CD14-positive monocyte (primary cell): Measurements from ENCODE around the gene APIP. TPM values are rescaled to one million over a fixed set of nuclear protein-coding genes. Genes with fewer than 3 reads are reported as not detected.

Experiments used
- DNase-seq, 3 donors: peaks; one replicate each; pipeline ENCODE4 v3.0.0-alpha.2; 2011 to 2022
- H2AFZ ChIP-seq: 2 replicates; pipeline ENCODE4 v1.6.0; 2012; ENCODE audit warnings: mild to moderate bottlenecking, low read depth, low read length, inconsistent platforms; ENCODE audit not compliant: insufficient read depth, poor library complexity, severe bottlenecking
- H3K27ac ChIP-seq, 2 donors: 1 replicate in 1 of 2; 2 replicates in 1 of 2; pipeline ENCODE4 v1.5.1; 2012 to 2013; ENCODE audit warnings: low read length in 2 of 2, control low read depth in 1 of 2, inconsistent platforms in 1 of 2, low read depth in 1 of 2, mild to moderate bottlenecking in 1 of 2
- H3K27me3 ChIP-seq, 2 donors: one replicate each; pipeline versions ENCODE4 v1.6.0 to v1.6.1; 2011 to 2013; ENCODE audit warnings: low read length in 2 of 2; ENCODE audit not compliant: control insufficient read depth in 2 of 2, insufficient read depth in 2 of 2
- H3K36me3 ChIP-seq, 2 donors: replicated peaks in 1 of 2; 1 replicate in 1 of 2; 2 replicates in 1 of 2; pipeline versions ENCODE4 v1.5.1 to v1.6.1; 2012 to 2013; ENCODE audit warnings: low read length in 2 of 2, control low read depth in 1 of 2, inconsistent platforms in 1 of 2, mild to moderate bottlenecking in 1 of 2; ENCODE audit not compliant: insufficient read depth in 2 of 2, control insufficient read depth in 1 of 2
- H3K4me1 ChIP-seq, 2 donors: 1 replicate in 1 of 2; 2 replicates in 1 of 2; pipeline versions ENCODE4 v1.5.1 to v1.6.1; 2012 to 2013; ENCODE audit warnings: low read length in 2 of 2, control low read depth in 1 of 2, inconsistent platforms in 1 of 2, mild to moderate bottlenecking in 1 of 2, moderate library complexity in 1 of 2; ENCODE audit not compliant: insufficient read depth in 2 of 2, control insufficient read depth in 1 of 2
- H3K4me2 ChIP-seq: replicated peaks from 2 replicates; pipeline ENCODE3; 2012; ENCODE audit warnings: low read length, moderate library complexity, mild to moderate bottlenecking; ENCODE audit not compliant: poor library complexity, severe bottlenecking; ENCODE audit errors: extremely low read depth
- H3K4me3 ChIP-seq, 3 experiments: fragments of 200-600 bp in 1 of 3; sonication (generic) in 1 of 3; replicated peaks in 1 of 3; 1 replicate in 2 of 3; 2 replicates in 1 of 3; pipeline ENCODE4 v1.5.1; 2011 to 2013; ENCODE audit warnings: low read length in 3 of 3, mild to moderate bottlenecking in 3 of 3, control low read depth in 2 of 3, low read depth in 2 of 3, inconsistent platforms in 1 of 3, moderate library complexity in 1 of 3
- H3K79me2 ChIP-seq: 2 replicates; pipeline ENCODE4 v1.6.0; 2012; ENCODE audit warnings: mild to moderate bottlenecking, control low read depth, inconsistent platforms, low read length, moderate library complexity; ENCODE audit not compliant: insufficient read depth
- H3K9ac ChIP-seq: 2 replicates; pipeline ENCODE4 v1.6.0; 2017; ENCODE audit warnings: low read length, mild to moderate bottlenecking; ENCODE audit not compliant: insufficient read depth, poor library complexity, severe bottlenecking
- H3K9me3 ChIP-seq, 2 donors: replicated peaks in 1 of 2; 1 replicate in 1 of 2; 2 replicates in 1 of 2; pipeline versions ENCODE4 v1.5.1 to v1.6.1; 2012 to 2013; ENCODE audit warnings: low read length in 2 of 2, control low read depth in 1 of 2; ENCODE audit not compliant: control insufficient read depth in 1 of 2, insufficient read depth in 1 of 2
- H4K20me1 ChIP-seq: 2 replicates; pipeline ENCODE4 v1.6.0; 2012; ENCODE audit warnings: mild to moderate bottlenecking, low read length, control low read depth, moderate library complexity; ENCODE audit not compliant: insufficient read depth
- H3K27ac Mint-ChIP-seq, 7 donors: one replicate each; pipeline ENCODE4 v1.8.0; 2020; ENCODE audit warnings: mild to moderate bottlenecking in 7 of 7, mixed read lengths in 7 of 7, moderate library complexity in 6 of 7, inconsistent platforms in 2 of 7
- H3K27me3 Mint-ChIP-seq, 3 donors: one replicate each; pipeline ENCODE4 v1.8.0; 2021 to 2022; ENCODE audit warnings: low read depth in 3 of 3, mild to moderate bottlenecking in 3 of 3, mixed read lengths in 3 of 3, moderate library complexity in 3 of 3, inconsistent platforms in 1 of 3
- H3K36me3 Mint-ChIP-seq, 2 donors: one replicate each; pipeline ENCODE4 v1.8.0; 2020; ENCODE audit warnings: mixed read lengths in 2 of 2, inconsistent platforms in 1 of 2, mild to moderate bottlenecking in 1 of 2
- H3K4me1 Mint-ChIP-seq: one replicate; pipeline ENCODE4 v1.8.0; 2020; ENCODE audit warnings: mild to moderate bottlenecking, mixed read lengths
- H3K4me3 Mint-ChIP-seq, 2 donors: one replicate each; pipeline ENCODE4 v1.8.0; 2020; ENCODE audit warnings: mild to moderate bottlenecking in 2 of 2, mixed read lengths in 2 of 2, moderate library complexity in 1 of 2
- H3K9me3 Mint-ChIP-seq, 7 donors: one replicate each; pipeline ENCODE4 v1.8.0; 2020 to 2022; ENCODE audit warnings: mixed read lengths in 7 of 7, mild to moderate bottlenecking in 6 of 7, moderate library complexity in 6 of 7, inconsistent platforms in 2 of 7
- WGBS: methylation state at CpG from one replicate; pipeline ENCODE4 v1.1.5; 2013; ENCODE audit warnings: missing lambda C conversion rate; ENCODE audit not compliant: insufficient coverage; 5-methylcytosine and 5-hydroxymethylcytosine counted together
- intact Hi-C, 2 donors: fragments of 100-400 bp; cut with micrococcal nuclease; formaldehyde crosslinking; loops; one replicate each; pipeline versions ENCODE4 v1.15.0 to v1.15.1; 2023
- polyA plus RNA-seq, 3 donors: library from polyadenylated mRNA; depleted of rRNA in 1 of 3; unstranded in 2 of 3; stranded (reverse) in 1 of 3; fragments of 300-500 nt in 2 of 3; fragments of >200 nt in 1 of 3; fragmentation: Illumina TruSeq in 2 of 3; gene quantifications; 1 replicate in 2 of 3; 2 replicates in 1 of 3; pipeline ENCODE4 v1.2.3, GENCODE V29; 2012 to 2021
- TF ChIP-seq, protein P1 (sequence below): fragments of 200-600 bp; IDR thresholded peaks from one replicate; pipeline ENCODE4 v1.8.0; 2022; ENCODE audit warnings: antibody characterized with exemption, mild to moderate bottlenecking

APIP gene
- polyA plus RNA-seq, 3 donors = 16.3 to 25.4 (median 22.9) TPM

- Histone ChIP-seq H3K79me2 (no peaks in the 10 kb centered on the region), H3K27ac (no peak overlapping the region), H3K9ac (no peak overlapping the region), H2AFZ (no peak overlapping the region), H3K4me1 (peaks cover 8 to 10% of the 10 kb centered on the region in 2 donors), H4K20me1 (no peaks in the 10 kb centered on the region), H3K27me3 (no peaks in the 10 kb centered on the region), H3K9me3 (no peaks in the 10 kb centered on the region), H3K4me3 (no peak overlapping the region), H3K36me3 (peaks cover 9 to 49% of the 10 kb centered on the region in 2 donors), H3K4me2 (no peak overlapping the region)
- Mint-ChIP-seq H3K4me3 (no peak overlapping the region), H3K27ac (no peak overlapping the region), H3K36me3 (peaks cover 35 to 37% of the 10 kb centered on the region in 2 donors), H3K9me3 (no peaks in the 10 kb centered on the region), H3K27me3 (no peaks in the 10 kb centered on the region), H3K4me1 (peaks cover 9% of the 10 kb centered on the region)
- no CpG with 5 or more reads among the region's 4 CpGs for WGBS
- DNase-seq = no peak
- intact Hi-C loops = no loop called here
- TF ChIP-seq, protein P1, sequence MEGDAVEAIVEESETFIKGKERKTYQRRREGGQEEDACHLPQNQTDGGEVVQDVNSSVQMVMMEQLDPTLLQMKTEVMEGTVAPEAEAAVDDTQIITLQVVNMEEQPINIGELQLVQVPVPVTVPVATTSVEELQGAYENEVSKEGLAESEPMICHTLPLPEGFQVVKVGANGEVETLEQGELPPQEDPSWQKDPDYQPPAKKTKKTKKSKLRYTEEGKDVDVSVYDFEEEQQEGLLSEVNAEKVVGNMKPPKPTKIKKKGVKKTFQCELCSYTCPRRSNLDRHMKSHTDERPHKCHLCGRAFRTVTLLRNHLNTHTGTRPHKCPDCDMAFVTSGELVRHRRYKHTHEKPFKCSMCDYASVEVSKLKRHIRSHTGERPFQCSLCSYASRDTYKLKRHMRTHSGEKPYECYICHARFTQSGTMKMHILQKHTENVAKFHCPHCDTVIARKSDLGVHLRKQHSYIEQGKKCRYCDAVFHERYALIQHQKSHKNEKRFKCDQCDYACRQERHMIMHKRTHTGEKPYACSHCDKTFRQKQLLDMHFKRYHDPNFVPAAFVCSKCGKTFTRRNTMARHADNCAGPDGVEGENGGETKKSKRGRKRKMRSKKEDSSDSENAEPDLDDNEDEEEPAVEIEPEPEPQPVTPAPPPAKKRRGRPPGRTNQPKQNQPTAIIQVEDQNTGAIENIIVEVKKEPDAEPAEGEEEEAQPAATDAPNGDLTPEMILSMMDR = no peak
Observed at GRCh38 chr11:34960277-34960676, 44.1 kb upstream of the APIP start.

- Histone ChIP-seq H3K79me2 (no peaks in the 10 kb centered on the region), H3K9ac (no peak overlapping the region), H3K4me2 (no peak overlapping the region), H3K4me3 (no peak overlapping the region), H4K20me1 (no peaks in the 10 kb centered on the region), H3K27ac (no peak overlapping the region), H3K4me1 (peaks cover 8 to 10% of the 10 kb centered on the region in 2 donors), H3K27me3 (no peaks in the 10 kb centered on the region), H3K9me3 (no peaks in the 10 kb centered on the region), H2AFZ (no peak overlapping the region), H3K36me3 (peaks cover 9 to 45% of the 10 kb centered on the region in 2 donors)
- Mint-ChIP-seq H3K9me3 (no peaks in the 10 kb centered on the region), H3K4me1 (peaks cover 9% of the 10 kb centered on the region), H3K36me3 (peaks cover 35 to 41% of the 10 kb centered on the region in 2 donors), H3K27me3 (no peaks in the 10 kb centered on the region), H3K4me3 (no peak overlapping the region), H3K27ac (no peak overlapping the region)
- WGBS = no CpG with 5 or more reads among the region's 1 CpG
- TF ChIP-seq, protein P1 = no peak
- intact Hi-C loops = no loop called here
- no peak for DNase-seq
Observed at GRCh38 chr11:34959770-34960169, 43.6 kb upstream of the APIP start.
